Subcutaneous abdominal adipose tissue (tissue), 5 donors: ENCODE results near the gene OLFM1.
"Not testable (repeated sequence)": the region's sequence is repeated elsewhere in the genome, so short reads cannot be mapped to it uniquely, and the experiment has no call there.

ENCODE experiments used
- H3K27ac ChIP-seq: one replicate; pipeline ENCODE4 v1.7.0; 2013; ENCODE audit warnings: low read depth, mild to moderate bottlenecking, inconsistent platforms, low read length, moderate library complexity
- H3K27me3 ChIP-seq, 5 donors: one replicate each; pipeline ENCODE4 v1.7.0; 2013; ENCODE audit warnings: low read length in 5 of 5, inconsistent platforms in 1 of 5; ENCODE audit not compliant: control insufficient read depth in 5 of 5, insufficient read depth in 4 of 5
- H3K36me3 ChIP-seq, 5 donors: one replicate each; pipeline ENCODE4 v1.7.0; 2013; ENCODE audit warnings: low read length in 5 of 5; ENCODE audit not compliant: control insufficient read depth in 5 of 5, insufficient read depth in 5 of 5
- H3K4me1 ChIP-seq, 5 donors: one replicate each; pipeline ENCODE4 v1.7.0; 2013; ENCODE audit warnings: low read length in 5 of 5, mild to moderate bottlenecking in 3 of 5, moderate library complexity in 1 of 5; ENCODE audit not compliant: control insufficient read depth in 5 of 5, insufficient read depth in 5 of 5
- H3K4me3 ChIP-seq, 5 donors: one replicate each; pipeline ENCODE4 v1.7.0; 2013; ENCODE audit warnings: low read length in 5 of 5, low read depth in 1 of 5
- H3K9ac ChIP-seq, 5 donors: one replicate each; pipeline ENCODE4 v1.7.0; 2013; ENCODE audit warnings: low read length in 5 of 5, mild to moderate bottlenecking in 4 of 5, moderate library complexity in 3 of 5
- H3K9me3 ChIP-seq, 5 donors: one replicate each; pipeline ENCODE4 v1.7.0; 2013; ENCODE audit warnings: low read length in 5 of 5; ENCODE audit not compliant: control insufficient read depth in 5 of 5
- donor health status: healthy.
- donor health status: healthy.
- donor health status: healthy.
- donor health status: healthy.
- donor health status: healthy.

The OLFM1 gene

DNA sequence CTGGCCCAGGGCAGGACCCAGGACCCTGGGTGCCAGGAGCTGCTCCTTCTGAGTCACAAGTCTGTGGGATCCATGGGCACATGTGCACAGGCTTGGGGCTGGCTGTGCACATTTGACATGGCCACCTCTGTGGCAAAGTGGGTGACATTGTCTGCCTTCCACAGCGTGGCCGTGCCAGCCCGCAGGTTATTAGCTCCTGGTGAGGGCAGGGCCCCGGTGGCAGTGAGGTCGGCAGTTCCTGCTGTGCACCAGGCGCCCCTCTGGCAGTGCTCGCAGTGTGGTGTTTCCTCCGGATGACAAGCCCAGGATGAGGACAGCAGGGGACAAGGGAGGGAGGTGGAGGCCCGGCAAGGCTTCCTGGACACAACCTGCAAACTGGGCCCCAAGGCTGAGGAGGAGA lies 60.5 kb downstream of the OLFM1 start:
- H3K27ac ChIP-seq = no peak overlapping the region
- H3K9me3 ChIP-seq = peaks cover 0 to 5% (median 0%) of the 10 kb centered on the region in 5 donors
- peaks cover 0 to 4% (median 0%) of the 10 kb centered on the region in 5 donors for H3K4me1 ChIP-seq
- H3K36me3 ChIP-seq = no peaks in the 10 kb centered on the region
- no peak overlapping the region for H3K4me3 ChIP-seq
- H3K9ac ChIP-seq = no peak overlapping the region
- peaks cover 20 to 43% (median 31%) of the 10 kb centered on the region in 5 donors for H3K27me3 ChIP-seq

DNA sequence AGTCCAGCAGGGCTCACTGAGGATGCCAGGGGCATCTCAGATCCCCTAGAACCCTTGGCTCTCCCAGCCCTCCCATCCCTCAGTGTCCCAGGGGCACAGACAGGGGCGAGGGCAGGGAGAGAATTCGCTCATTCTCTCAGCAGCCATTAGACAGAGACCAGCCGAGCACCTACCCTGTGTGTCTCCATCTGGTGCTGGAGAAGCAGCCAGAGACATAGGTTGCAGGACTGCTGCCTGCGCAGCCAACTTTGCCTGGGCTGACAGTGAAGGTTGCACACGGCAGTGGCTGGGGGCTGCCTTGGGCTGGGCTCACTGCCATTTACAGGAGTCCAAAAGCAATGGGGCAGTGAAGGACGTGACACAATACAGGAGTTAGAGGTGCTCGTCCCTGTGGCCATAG lies 60.9 kb downstream of the OLFM1 start:
- Histone ChIP-seq H3K27me3 (peaks cover 22 to 46% (median 36%) of the 10 kb centered on the region in 5 donors), H3K9ac (no peak overlapping the region), H3K4me1 (peaks cover 0 to 4% (median 0%) of the 10 kb centered on the region in 5 donors), H3K36me3 (no peaks in the 10 kb centered on the region), H3K4me3 (no peak overlapping the region), H3K9me3 (peaks cover 0 to 5% (median 0%) of the 10 kb centered on the region in 5 donors), H3K27ac (no peak overlapping the region)

DNA sequence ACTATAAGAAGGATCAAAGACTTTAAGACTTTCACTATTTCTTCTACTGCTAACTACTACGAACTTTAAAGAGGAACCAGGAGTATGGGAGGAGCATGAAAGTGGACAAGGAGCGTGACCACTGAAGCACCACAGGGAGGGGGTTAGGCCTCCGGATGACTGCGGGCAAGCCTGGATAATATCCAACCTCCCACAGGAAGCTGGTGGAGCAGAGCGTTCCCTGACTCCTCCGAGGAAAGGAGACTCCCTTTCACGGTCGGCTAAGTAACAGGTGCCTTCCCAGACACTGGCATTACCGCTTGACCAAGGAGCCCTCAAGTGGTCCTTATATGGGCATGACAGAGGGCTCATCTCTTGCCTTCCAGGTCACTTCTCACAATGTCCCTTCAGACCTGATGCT lies 62.4 kb downstream of the OLFM1 start:
- H3K4me3 ChIP-seq, H3K9me3 ChIP-seq, H3K27ac ChIP-seq, H3K36me3 ChIP-seq, H3K9ac ChIP-seq, H3K4me1 ChIP-seq: not testable (repeated sequence)
- peaks cover 29 to 48% (median 32%) of the 10 kb centered on the region in 5 donors for H3K27me3 ChIP-seq

DNA sequence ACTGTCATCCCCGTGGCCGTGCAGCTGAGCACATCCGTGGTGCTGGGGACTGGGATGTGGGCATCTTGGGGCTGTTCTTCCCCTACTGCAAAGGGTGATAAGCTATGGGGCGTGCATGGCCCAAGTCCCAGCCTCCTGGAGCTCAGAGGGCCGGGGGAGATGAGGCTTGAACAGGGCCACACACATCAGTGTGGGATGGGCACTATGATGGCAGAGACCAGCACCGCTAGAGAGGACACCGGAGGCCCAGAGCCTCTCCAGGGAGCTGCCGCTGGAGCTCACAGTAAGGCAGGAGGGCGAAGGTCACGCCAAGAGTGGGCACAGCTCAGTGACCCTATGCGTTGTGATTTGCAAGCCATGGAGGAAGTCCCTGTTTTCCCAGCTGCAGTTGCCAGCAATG lies 63.5 kb downstream of the OLFM1 start:
- no peak overlapping the region for H3K9ac ChIP-seq
- no peak overlapping the region for H3K27ac ChIP-seq
- peaks cover 0 to 5% (median 0%) of the 10 kb centered on the region in 5 donors for H3K9me3 ChIP-seq
- H3K27me3 ChIP-seq = peaks cover 22 to 38% (median 29%) of the 10 kb centered on the region in 5 donors
- no peak overlapping the region for H3K4me3 ChIP-seq
- no peaks in the 10 kb centered on the region for H3K4me1 ChIP-seq
- no peaks in the 10 kb centered on the region for H3K36me3 ChIP-seq

DNA sequence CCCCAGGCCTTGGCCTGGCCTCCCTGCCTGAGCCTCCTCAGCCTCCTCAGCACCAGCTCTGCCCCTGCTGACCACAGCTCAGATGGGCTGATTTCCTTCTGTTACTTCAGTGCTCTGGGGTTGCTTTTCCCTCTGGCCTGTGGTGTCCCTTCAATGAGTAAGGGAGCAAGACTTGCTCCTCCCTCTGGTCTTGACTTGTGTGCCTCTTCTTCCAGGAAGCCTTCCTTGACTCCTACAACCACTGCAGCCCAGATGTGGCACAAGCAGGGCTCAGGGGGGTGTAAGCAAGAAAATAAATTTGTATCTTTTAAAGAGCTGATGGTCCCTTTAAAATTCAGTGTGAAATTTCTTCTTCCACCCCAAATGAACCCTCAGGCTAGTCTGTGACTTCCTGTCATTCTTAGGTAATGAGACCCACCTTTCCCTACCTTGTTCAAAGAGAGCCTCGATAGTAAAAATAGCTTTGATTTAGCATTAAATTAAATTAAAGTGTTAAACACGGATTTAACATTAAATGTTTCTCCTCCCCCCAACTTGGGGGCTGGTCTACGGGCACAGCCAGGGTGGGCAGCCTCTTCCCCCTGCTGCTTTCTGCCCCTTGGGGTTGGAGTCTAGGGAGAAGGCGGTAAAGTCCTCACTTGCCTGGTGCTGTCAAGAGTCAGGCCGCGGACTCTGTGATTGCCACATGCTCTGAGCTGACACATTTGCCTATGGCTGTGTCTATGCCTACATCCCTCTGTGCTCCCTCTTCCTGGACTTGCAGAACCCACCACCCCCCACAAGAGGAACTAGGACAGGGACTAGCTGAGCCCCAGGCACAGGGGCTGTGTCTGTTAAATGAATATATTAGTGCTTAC lies 64.5 kb downstream of the OLFM1 start:
- no peak overlapping the region for H3K27ac ChIP-seq
- H3K27me3 ChIP-seq = peaks cover 20 to 34% (median 24%) of the 10 kb centered on the region in 5 donors
- H3K4me1 ChIP-seq = no peaks in the 10 kb centered on the region
- H3K9ac ChIP-seq = no peak overlapping the region
- no peak overlapping the region for H3K4me3 ChIP-seq
- no peaks in the 10 kb centered on the region for H3K36me3 ChIP-seq
- peaks cover 0 to 8% (median 0%) of the 10 kb centered on the region in 5 donors for H3K9me3 ChIP-seq

DNA sequence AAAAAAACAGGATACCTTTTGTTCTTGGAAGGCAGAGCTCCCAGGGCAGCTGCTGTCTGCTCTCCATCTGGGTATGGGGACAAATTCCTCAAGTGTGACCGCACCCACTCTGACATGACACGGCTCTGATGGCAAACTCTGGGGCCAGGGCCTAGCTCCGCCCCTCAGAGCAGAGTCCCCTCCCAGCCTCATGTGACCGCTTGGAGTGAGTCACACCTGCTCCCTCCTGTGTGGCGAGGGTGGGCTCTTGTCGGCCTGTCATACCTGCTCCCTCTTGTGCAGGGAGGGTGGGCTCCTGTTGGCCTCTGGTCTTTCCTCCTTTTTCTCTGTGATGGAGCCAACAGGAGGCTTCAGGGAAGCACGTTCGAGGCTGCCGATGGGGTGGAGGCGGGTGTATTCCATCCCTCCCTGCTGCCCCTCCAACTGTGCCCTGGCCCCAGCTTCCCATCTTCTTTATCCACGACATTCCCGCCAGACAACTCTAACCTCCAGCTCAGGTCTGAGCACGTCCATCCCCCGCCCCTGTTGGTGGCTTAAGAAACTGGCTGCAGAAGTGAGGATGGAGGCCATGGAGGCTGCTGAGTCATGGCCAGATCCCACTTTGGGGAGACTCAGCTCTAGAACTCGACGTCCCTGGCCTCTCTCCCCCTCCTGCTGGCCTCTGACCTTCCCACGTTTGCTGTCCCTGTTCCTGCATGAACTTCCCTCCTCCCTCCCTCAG lies 65.3 kb downstream of the OLFM1 start:
- Histone ChIP-seq H3K9ac (no peak overlapping the region), H3K4me1 (no peaks in the 10 kb centered on the region), H3K27me3 (peaks cover 15 to 27% (median 22%) of the 10 kb centered on the region in 5 donors)

DNA sequence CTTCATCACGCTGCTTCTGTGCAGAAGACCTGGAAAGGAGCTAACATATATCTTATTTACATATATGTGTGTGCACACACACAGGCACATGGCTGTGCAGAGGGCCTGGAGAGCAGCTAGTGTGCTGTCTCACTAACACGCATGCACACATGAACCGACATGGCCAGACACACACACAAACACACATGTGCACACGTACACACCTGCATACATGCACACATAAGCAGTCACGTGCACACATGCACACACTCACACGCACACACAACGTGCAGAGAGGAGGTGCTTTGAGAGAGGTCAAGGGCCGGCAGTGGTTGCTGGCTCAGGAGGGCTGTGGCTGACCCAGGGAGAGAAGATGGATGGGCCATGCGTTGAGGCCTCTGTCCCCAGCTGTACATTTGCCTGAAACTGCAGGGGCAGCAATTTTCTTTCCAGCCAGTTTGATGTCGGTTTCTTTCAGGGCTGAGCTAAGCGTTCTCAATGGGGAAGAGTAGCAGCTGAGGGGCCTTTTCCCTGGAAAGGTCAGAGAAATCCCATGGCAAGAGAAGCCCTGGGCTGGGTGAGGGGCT lies 66.7 kb downstream of the OLFM1 start:
- peaks cover 0 to 8% (median 0%) of the 10 kb centered on the region in 5 donors for H3K9me3 ChIP-seq
- no peak overlapping the region for H3K27ac ChIP-seq
- peaks cover 13 to 30% (median 19%) of the 10 kb centered on the region in 5 donors for H3K27me3 ChIP-seq
- no peak overlapping the region for H3K4me3 ChIP-seq
- H3K4me1 ChIP-seq = no peaks in the 10 kb centered on the region
- H3K36me3 ChIP-seq = no peaks in the 10 kb centered on the region
- no peak overlapping the region for H3K9ac ChIP-seq

More for the DNA sequence above, 65.3 kb downstream of the OLFM1 start:
- no peak overlapping the region for H3K4me3 ChIP-seq
- peaks cover 0 to 8% (median 0%) of the 10 kb centered on the region in 5 donors for H3K9me3 ChIP-seq
- H3K36me3 ChIP-seq = no peaks in the 10 kb centered on the region
- H3K27ac ChIP-seq = no peak overlapping the region

DNA sequence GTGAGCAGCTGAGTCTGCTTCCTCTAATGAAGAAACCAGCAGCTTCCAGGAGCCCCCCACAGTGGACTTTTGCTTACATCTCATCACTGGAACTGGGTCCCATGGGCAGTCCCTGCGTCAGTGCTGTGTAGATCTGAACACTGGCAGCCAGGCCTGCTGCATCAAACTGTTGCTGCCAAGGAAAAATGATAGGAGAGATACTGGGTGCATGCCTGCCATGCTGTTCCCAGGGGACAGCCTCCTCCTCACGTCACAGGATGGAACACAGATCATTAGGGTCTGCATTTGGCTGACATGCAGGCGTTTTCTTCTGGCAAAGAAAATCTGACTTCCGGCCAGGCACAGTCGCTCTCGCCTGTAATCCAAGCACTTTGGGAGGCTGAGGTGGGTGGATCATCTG lies 67.9 kb downstream of the OLFM1 start:
- Histone ChIP-seq H3K36me3 (no peaks in the 10 kb centered on the region), H3K4me3 (no peak overlapping the region), H3K27ac (no peak overlapping the region), H3K9me3 (peaks cover 0 to 7% (median 0%) of the 10 kb centered on the region in 5 donors), H3K4me1 (no peaks in the 10 kb centered on the region), H3K9ac (no peak overlapping the region), H3K27me3 (peaks cover 17 to 36% (median 25%) of the 10 kb centered on the region in 5 donors)

DNA sequence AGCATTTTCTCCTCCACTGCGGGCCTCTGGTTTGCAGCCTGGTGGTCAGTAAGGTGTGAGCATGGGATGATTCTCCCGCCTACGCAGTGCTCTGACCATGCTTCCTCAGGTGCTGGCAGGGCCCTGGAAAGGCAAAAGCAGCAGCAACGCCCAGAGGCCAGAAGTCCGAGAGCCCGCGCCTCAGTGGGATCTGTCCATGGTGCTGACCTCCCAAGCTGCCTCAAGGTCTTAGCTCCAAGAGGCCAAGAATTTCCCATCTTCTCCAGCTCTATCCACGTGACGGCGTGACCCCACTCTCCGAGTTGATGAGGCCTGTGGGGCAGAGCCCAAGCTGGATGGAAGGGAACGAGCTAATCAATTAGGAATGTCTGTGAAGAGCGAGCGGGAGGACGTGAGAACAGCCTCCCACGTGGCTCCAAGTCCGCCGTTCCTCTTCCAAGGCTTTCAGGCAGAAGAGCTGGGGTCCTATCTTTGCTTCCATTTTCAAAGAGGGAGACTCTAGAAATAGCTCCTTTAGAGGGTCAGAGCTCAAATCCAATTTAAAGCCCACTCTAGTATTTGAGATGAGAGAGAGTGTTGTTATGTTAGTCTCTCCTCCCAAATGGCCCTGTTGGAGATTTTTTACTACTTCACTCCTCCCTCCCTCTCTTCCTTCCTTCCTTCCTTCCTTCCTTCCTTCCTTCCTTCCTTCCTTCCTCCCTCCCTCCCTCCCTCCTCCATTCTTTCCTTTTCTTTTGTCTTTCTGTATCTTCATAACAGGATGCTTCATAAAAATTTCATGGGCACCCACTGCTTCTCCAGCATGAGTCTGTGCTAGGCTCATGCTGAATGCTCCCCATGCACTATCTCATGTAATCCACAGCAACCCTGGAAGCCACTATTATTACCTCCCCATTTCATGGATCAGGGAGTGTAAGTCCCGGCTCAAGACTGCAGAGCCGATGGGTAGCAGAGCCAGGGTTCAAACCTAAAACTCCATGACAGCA lies 69.3 kb downstream of the OLFM1 start:
- Histone ChIP-seq H3K36me3 (no peaks in the 10 kb centered on the region), H3K4me3 (no peak overlapping the region), H3K9me3 (peaks cover 0 to 3% (median 0%) of the 10 kb centered on the region in 5 donors), H3K4me1 (no peaks in the 10 kb centered on the region), H3K9ac (no peak overlapping the region), H3K27ac (no peak overlapping the region), H3K27me3 (peaks cover 14 to 30% (median 26%) of the 10 kb centered on the region in 5 donors)
